HEK293T (cell line): ENCODE data around the gene PLEKHG4B.
"Not testable (repeated sequence)": the region's sequence is repeated elsewhere in the genome, so short reads cannot be mapped to it uniquely, and the experiment has no call there.

Source experiments
- CTCF ChIA-PET: fragments of 350-600 bp; formaldehyde crosslinking; extraction: SDS; loops from one replicate; lab custom pipeline; 2021; ENCODE audit warnings: antibody characterized with exemption, inconsistent platforms; lab: Yijun Ruan, JAX
- POLR2A ChIA-PET: fragments of 350-600 bp; formaldehyde crosslinking; extraction: SDS; loops from one replicate; lab custom pipeline; 2020; ENCODE audit warnings: antibody characterized with exemption, inconsistent platforms; lab: Yijun Ruan, JAX
- DNase-seq: peaks from one replicate; pipeline ENCODE4 v3.0.0; 2012; ENCODE audit warnings: mixed read lengths; ENCODE audit errors: extremely low spot score
- ARNT ChIP-seq: fragments of 450-650 bp; IDR thresholded peaks from 2 replicates; pipeline ENCODE4 v1.6.1; 2017; ENCODE audit warnings: mild to moderate bottlenecking
- BHLHE40 ChIP-seq: fragments of 450-650 bp; IDR thresholded peaks from 2 replicates; pipeline ENCODE4 v1.6.1; 2016; ENCODE audit warnings: mild to moderate bottlenecking, moderate library complexity, borderline replicate concordance
- CTBP1 ChIP-seq: fragments of 450-650 bp; IDR thresholded peaks from 2 replicates; pipeline ENCODE4 v1.6.1; 2016; ENCODE audit warnings: borderline replicate concordance
- ELF4 ChIP-seq: fragments of 450-650 bp; IDR thresholded peaks from 2 replicates; pipeline ENCODE4 v1.6.1; 2017; ENCODE audit warnings: antibody characterized with exemption
- FOXA1 ChIP-seq: fragments of 450-650 bp; IDR thresholded peaks from 2 replicates; pipeline ENCODE4 v1.6.1; 2016; ENCODE audit warnings: mild to moderate bottlenecking
- FOXK2 ChIP-seq: fragments of 450-650 bp; IDR thresholded peaks from 2 replicates; pipeline ENCODE4 v1.6.1; 2016; ENCODE audit warnings: mild to moderate bottlenecking
- FOXM1 ChIP-seq: fragments of 450-650 bp; IDR thresholded peaks from 2 replicates; pipeline ENCODE4 v1.6.1; 2017; ENCODE audit warnings: mild to moderate bottlenecking, borderline replicate concordance
- HDGF ChIP-seq: fragments of 450-650 bp; IDR thresholded peaks from 2 replicates; pipeline ENCODE4 v1.6.1; 2017; ENCODE audit warnings: antibody characterized with exemption, borderline replicate concordance
- L3MBTL2 ChIP-seq: fragments of 450-650 bp; conservative IDR thresholded peaks from 2 replicates; pipeline ENCODE4 v1.6.1; 2016; ENCODE audit warnings: mild to moderate bottlenecking
- LEF1 ChIP-seq: fragments of 450-650 bp; IDR thresholded peaks from 2 replicates; pipeline ENCODE4 v1.6.1; 2017; ENCODE audit warnings: mild to moderate bottlenecking, borderline replicate concordance
- NFRKB ChIP-seq: fragments of 450-650 bp; IDR thresholded peaks from 2 replicates; pipeline ENCODE4 v1.6.1; 2016; ENCODE audit warnings: mild to moderate bottlenecking, moderate library complexity
- PKNOX1 ChIP-seq: fragments of 450-650 bp; IDR thresholded peaks from 2 replicates; pipeline ENCODE4 v1.6.1; 2016
- SP1 ChIP-seq: fragments of 450-650 bp; IDR thresholded peaks from 2 replicates; pipeline ENCODE4 v1.6.1; 2017
- SUZ12 ChIP-seq: fragments of 450-650 bp; IDR thresholded peaks from 2 replicates; pipeline ENCODE4 v1.6.1; 2016; ENCODE audit warnings: mild to moderate bottlenecking
- TARDBP ChIP-seq: fragments of 450-650 bp; IDR thresholded peaks from 2 replicates; pipeline ENCODE4 v1.6.1; 2016
- ZNF384 ChIP-seq: fragments of 450-650 bp; IDR thresholded peaks from 2 replicates; pipeline ENCODE4 v1.6.1; 2016

PLEKHG4B gene

GRCh38 chr5:91556-92263 is at the start of gene PLEKHG4B:
Gene PLEKHG4B (plus strand): TSS chr5:92168. CDS start chr5:92232, 64 bp downstream.
- ChIA-PET POLR2A (interaction anchor here (0.8 to 2.6 kb wide), 6 partner anchors 10 to 126 kb away, joined by 3 to 12 read pairs (median 4); partner anchors contain the start of genes CCDC127 and SDHA), CTCF (interaction anchor here (0.6 kb wide), 1 partner anchor 1053 kb away, joined by 4 read pairs; no protein-coding TSS in a partner anchor)
- peak; percentile 47 for DNase-seq
- TF ChIP-seq SP1 (no peak), HDGF (no peak), SUZ12 (no peak), ELF4 (no peak), FOXK2 (no peak), ARNT (no peak), FOXM1 (no peak), PKNOX1 (no peak), L3MBTL2 (no peak), LEF1 (no peak), NFRKB (no peak)

GRCh38 chr5:42250-42649 is 49.7 kb upstream of the PLEKHG4B start:
- ChIA-PET POLR2A (no interaction called here), CTCF (no interaction called here)
- TF ChIP-seq FOXA1 (no peak), ARNT (no peak), ELF4 (no peak), FOXK2 (no peak), LEF1 (no peak), SUZ12 (no peak), HDGF (no peak), CTBP1 (no peak), BHLHE40 (no peak)
- DNase-seq = peak; percentile 27

- CTCF ChIA-PET = no interaction called here
- no peak for DNase-seq
- POLR2A ChIA-PET = no interaction called here
- TF ChIP-seq BHLHE40 = no peak
- no peak for TF ChIP-seq ZNF384
- no peak for TF ChIP-seq TARDBP
- no peak for TF ChIP-seq PKNOX1
- no peak for TF ChIP-seq FOXK2
- TF ChIP-seq NFRKB = no peak
- no peak for TF ChIP-seq LEF1
- no peak for TF ChIP-seq L3MBTL2
- no peak for TF ChIP-seq FOXM1
- TF ChIP-seq HDGF = no peak
- TF ChIP-seq ARNT = no peak
- TF ChIP-seq SUZ12 = no peak
- no peak for TF ChIP-seq FOXA1
- TF ChIP-seq SP1 = no peak
- TF ChIP-seq ELF4 = no peak
- no peak for TF ChIP-seq CTBP1
Measured at GRCh38 chr5:48192-48591, 43.8 kb upstream of the PLEKHG4B start.

- POLR2A ChIA-PET, DNase-seq, CTCF ChIA-PET: not testable (repeated sequence)
Measured at GRCh38 chr5:49530-49929, 42.4 kb upstream of the PLEKHG4B start.

- POLR2A ChIA-PET = no interaction called here
- TF ChIP-seq FOXA1 (no peak), CTBP1 (no peak), SUZ12 (no peak), LEF1 (no peak), L3MBTL2 (no peak), ELF4 (no peak), SP1 (no peak), BHLHE40 (no peak), ARNT (no peak), NFRKB (no peak), FOXK2 (no peak), HDGF (no peak), ZNF384 (no peak), FOXM1 (no peak), TARDBP (no peak), PKNOX1 (no peak)
- CTCF ChIA-PET = no interaction called here
- no peak for DNase-seq
Measured at GRCh38 chr5:49953-50544, 41.9 kb upstream of the PLEKHG4B start.
